Activated CD8-positive, alpha-beta T cell treated with anti-CD3 and anti-CD28 coated beads, Interleukin-2, amount 10 ng/mL, durations not matched to agents 7 days and 5 days (primary cell): ENCODE measurements around the gene SYT6. TPM values are rescaled to one million over a fixed set of nuclear protein-coding genes. Genes with fewer than 3 reads are reported as not detected.
A peak's percentile ranks its signal among the peaks of the same experiment; 100 is the strongest.

Experiments used
- ATAC-seq: fragments of 150-1000 bp; cut with Tn5 transposase; one replicate; pipeline ENCODE4 v1.10.0; 2021; ENCODE audit warnings: moderate library complexity
- CTCF ChIA-PET: fragments of 350-600 bp; sonication (Branson Sonifier 250); formaldehyde crosslinking; loops from one replicate; lab custom pipeline; 2021; ENCODE audit warnings: antibody characterized with exemption; lab: Charles Lee
- POLR2A ChIA-PET: fragments of 350-600 bp; sonication (Branson Sonifier 250); formaldehyde crosslinking; loops from one replicate; lab custom pipeline; 2021; ENCODE audit warnings: antibody characterized with exemption; lab: Charles Lee
- DNase-seq: peaks from one replicate; pipeline ENCODE4 v3.0.0-alpha.2; 2020
- H3K27ac Mint-ChIP-seq: one replicate; pipeline ENCODE4 v1.8.0; 2021; ENCODE audit warnings: mild to moderate bottlenecking, mixed read lengths
- H3K27me3 Mint-ChIP-seq: one replicate; pipeline ENCODE4 v1.8.0; 2021; ENCODE audit warnings: low read depth, mixed read lengths
- H3K36me3 Mint-ChIP-seq: one replicate; pipeline ENCODE4 v1.8.0; 2021; ENCODE audit warnings: low read depth, mixed read lengths
- H3K4me1 Mint-ChIP-seq: one replicate; pipeline ENCODE4 v1.8.0; 2021; ENCODE audit warnings: low read depth, mixed read lengths
- H3K4me3 Mint-ChIP-seq: one replicate; pipeline ENCODE4 v1.8.0; 2021; ENCODE audit warnings: mild to moderate bottlenecking, mixed read lengths
- H3K9me3 Mint-ChIP-seq: one replicate; pipeline ENCODE4 v1.8.0; 2022; ENCODE audit warnings: mixed read lengths; ENCODE audit not compliant: insufficient read depth
- total RNA-seq, 2 experiments: library from RNA; stranded (reverse); gene quantifications; one replicate each; pipeline ENCODE4 v1.2.3, GENCODE V29; 2021

The SYT6 gene
- total RNA-seq, 2 experiments from 2014 or later, result not detected

DNA sequence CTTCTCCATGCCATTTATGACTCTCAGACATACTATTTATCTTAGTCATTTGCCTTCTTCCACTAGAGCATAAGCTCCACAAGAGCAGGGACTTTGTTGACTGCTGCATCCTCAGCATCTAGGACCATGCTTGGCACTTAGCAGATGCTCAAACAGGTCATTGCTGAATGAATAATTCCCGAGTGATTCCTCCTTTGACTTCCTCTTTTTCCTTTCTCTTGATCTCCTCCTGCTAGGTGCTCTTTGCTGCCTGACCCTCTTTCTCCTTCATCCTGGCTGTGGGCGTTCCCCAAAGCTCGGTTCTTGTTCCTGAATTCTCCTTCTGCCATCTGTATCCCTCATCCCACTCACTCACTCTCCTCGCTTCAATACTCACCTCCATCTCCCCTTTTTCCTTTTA lies 23.5 kb downstream of the SYT6 start:
- Mint-ChIP-seq H3K27me3 (peaks cover 7% of the 10 kb centered on the region), H3K9me3 (no peaks in the 10 kb centered on the region), H3K36me3 (no peaks in the 10 kb centered on the region), H3K4me3 (no peak overlapping the region), H3K4me1 (peaks cover 17% of the 10 kb centered on the region), H3K27ac (no peak overlapping the region)
- ChIA-PET CTCF (no interaction called here), POLR2A (no interaction called here)
- DNase-seq (no peak), ATAC-seq (no peak)

DNA sequence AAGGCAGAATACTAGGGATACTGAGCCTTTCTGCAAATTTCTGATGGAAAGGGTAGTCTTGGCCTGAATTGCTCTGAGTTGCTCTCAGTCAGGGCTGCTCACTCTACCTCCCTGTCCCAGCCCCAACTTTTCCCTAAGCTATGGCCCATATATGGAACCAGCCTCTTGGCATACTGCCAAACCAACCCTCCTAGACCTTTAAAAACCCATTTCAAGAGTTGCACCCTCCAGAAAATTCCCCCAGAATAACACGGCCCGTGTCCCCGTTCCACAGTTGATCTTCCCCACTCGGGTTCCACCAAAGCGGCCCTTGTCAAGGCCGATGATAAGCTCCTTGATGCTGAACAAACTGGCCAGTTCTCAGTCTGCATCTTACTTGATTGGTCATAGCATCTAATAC lies 25.4 kb downstream of the SYT6 start:
- Mint-ChIP-seq H3K4me3 (no peak overlapping the region), H3K27ac (no peak overlapping the region), H3K9me3 (no peaks in the 10 kb centered on the region), H3K4me1 (peaks cover 17% of the 10 kb centered on the region), H3K27me3 (peaks cover 7% of the 10 kb centered on the region), H3K36me3 (no peaks in the 10 kb centered on the region)
- no peak for ATAC-seq
- ChIA-PET CTCF (no interaction called here), POLR2A (no interaction called here)
- DNase-seq, result no peak

GRCh38 chr1:114126261-114127095 lies 27.2 kb downstream of the SYT6 start:
- ChIA-PET CTCF (interaction anchor here (0.6 kb wide), 2 partner anchors 8 to 12 kb away, joined by 3 read pairs; no protein-coding TSS in a partner anchor), POLR2A (no interaction called here)
- Mint-ChIP-seq H3K36me3 (no peaks in the 10 kb centered on the region), H3K4me1 (peaks cover 17% of the 10 kb centered on the region), H3K27me3 (peaks cover 5% of the 10 kb centered on the region), H3K4me3 (no peak overlapping the region), H3K9me3 (no peaks in the 10 kb centered on the region), H3K27ac (no peak overlapping the region)
- ATAC-seq (peak; percentile 68), DNase-seq (peak; percentile 25)

DNA sequence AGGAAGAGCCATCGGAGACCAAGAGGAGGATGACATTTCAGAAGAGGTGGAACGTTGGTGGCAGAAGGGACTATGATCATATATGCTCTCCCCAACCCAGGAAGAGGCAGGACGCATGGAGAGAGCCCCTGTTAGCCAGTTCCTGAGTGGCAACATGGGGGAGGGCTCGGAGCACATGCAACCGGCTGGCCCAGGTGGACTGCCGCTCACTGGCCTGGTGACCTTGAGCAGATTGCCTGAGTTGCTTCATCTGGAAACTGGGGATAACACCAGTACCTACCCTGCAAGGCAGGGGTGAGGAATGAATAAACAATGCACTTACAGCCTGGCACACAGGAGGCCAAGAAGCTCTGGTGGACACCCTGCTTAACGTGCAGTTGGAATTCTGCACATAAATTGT lies 29.0 kb downstream of the SYT6 start:
- Mint-ChIP-seq H3K27ac (no peak overlapping the region), H3K36me3 (no peaks in the 10 kb centered on the region), H3K4me3 (no peak overlapping the region), H3K9me3 (no peaks in the 10 kb centered on the region), H3K27me3 (peaks cover 3% of the 10 kb centered on the region), H3K4me1 (peaks cover 17% of the 10 kb centered on the region)
- ChIA-PET POLR2A (no interaction called here), CTCF (no interaction called here)
- ATAC-seq (no peak), DNase-seq (no peak)

- ChIA-PET CTCF (no interaction called here), POLR2A (no interaction called here)
- no peaks in the 10 kb centered on the region for H3K9me3 Mint-ChIP-seq
- ATAC-seq (no peak), DNase-seq (no peak)
- H3K27ac Mint-ChIP-seq, result no peak overlapping the region
- H3K27me3 Mint-ChIP-seq, result no peaks in the 10 kb centered on the region
- peaks cover 12% of the 10 kb centered on the region for H3K4me1 Mint-ChIP-seq
- no peaks in the 10 kb centered on the region for H3K36me3 Mint-ChIP-seq
- H3K4me3 Mint-ChIP-seq, result no peak overlapping the region
Measured at GRCh38 chr1:114122941-114123618, 30.6 kb downstream of the SYT6 start.

GRCh38 chr1:114118351-114118990 lies 35.2 kb downstream of the SYT6 start:
- no peak for ATAC-seq
- no peak for DNase-seq
- Mint-ChIP-seq H3K9me3 (no peaks in the 10 kb centered on the region), H3K4me1 (peaks cover 8% of the 10 kb centered on the region), H3K36me3 (no peaks in the 10 kb centered on the region), H3K27ac (no peak overlapping the region), H3K27me3 (no peaks in the 10 kb centered on the region), H3K4me3 (no peak overlapping the region)
- ChIA-PET CTCF (interaction anchor here (1.1 kb wide), 1 partner anchor 9 kb away, joined by 3 read pairs; no protein-coding TSS in a partner anchor), POLR2A (no interaction called here)

- H3K27ac Mint-ChIP-seq, result no peak overlapping the region
- ATAC-seq (no peak), DNase-seq (no peak)
- ChIA-PET CTCF (interaction anchor here (1.1 kb wide), 1 partner anchor 9 kb away, joined by 3 read pairs; no protein-coding TSS in a partner anchor), POLR2A (no interaction called here)
- H3K9me3 Mint-ChIP-seq, result no peaks in the 10 kb centered on the region
- H3K27me3 Mint-ChIP-seq, result no peaks in the 10 kb centered on the region
- no peaks in the 10 kb centered on the region for H3K36me3 Mint-ChIP-seq
- H3K4me1 Mint-ChIP-seq, result peaks cover 15% of the 10 kb centered on the region
- no peak overlapping the region for H3K4me3 Mint-ChIP-seq
Measured at GRCh38 chr1:114117654-114118053, 36.0 kb downstream of the SYT6 start.

DNA sequence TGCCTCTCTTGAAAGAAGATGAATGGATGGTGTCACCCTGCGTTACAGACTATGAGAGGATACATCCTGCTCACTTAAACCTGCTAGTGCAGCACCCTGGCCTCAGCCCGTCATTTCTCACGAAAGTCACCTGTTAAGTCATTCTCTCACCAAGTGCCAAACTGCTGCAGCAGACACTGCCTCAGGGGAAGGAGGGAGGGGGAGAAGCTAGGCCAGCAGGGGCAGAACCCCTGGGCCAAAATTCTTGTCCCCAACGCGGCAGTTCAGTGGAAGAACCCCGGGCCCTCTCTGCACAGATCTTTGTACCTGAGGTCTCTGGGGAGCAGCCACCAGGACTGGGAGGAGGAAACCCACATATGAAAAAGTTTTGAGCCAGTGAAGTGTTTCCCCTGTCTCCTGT lies 37.6 kb downstream of the SYT6 start:
- CTCF ChIA-PET, result no interaction called here
- DNase-seq (no peak), ATAC-seq (no peak)
- Mint-ChIP-seq H3K27me3 (no peaks in the 10 kb centered on the region), H3K4me1 (peaks cover 21% of the 10 kb centered on the region), H3K36me3 (no peaks in the 10 kb centered on the region), H3K4me3 (no peak overlapping the region), H3K27ac (no peak overlapping the region), H3K9me3 (no peaks in the 10 kb centered on the region)
- POLR2A ChIA-PET, result no interaction called here

DNA sequence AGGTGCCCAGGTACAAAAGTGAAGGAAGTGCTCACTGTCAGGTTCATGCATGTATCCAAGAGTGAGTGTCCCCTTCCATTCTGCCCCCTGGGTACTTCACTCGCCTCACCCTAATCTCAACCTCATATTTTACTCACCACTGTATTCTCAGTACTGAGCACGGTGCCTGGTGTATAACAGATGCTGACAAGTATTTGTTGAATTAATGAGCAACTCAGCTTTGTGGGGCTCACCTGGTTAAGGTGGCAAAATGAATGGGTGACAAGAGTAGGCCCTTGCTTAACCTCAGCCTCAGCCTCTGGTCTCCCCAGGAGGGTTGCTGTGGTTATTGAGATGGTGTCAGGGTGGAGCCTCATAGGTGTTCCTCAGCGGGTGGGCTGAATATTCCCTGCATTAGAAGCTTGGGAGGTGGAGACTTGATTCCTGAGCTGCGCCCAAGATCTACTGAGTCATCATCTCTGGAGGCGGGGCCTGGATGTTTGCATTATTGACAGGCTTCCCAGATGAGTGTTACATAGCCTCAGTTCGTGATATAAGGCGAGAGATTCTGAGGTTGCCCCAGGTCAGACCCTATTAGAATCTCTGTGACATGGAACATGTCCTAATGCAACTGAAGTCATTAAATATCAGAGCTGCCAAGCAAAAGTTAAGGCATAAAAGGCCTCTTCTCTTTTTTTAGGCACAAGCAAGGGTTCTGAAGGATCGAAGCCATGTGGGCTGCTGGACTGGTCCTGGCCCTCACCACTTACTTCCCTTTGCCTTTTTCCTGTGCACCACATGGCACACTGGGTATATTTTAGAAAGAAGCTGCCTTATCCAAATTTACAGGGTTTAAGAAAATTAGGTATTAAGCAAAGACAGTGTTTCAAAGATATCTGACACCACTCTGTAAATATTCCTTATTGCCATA lies 39.2 kb downstream of the SYT6 start:
- peaks cover 21% of the 10 kb centered on the region for H3K4me1 Mint-ChIP-seq
- POLR2A ChIA-PET, result no interaction called here
- no peak overlapping the region for H3K4me3 Mint-ChIP-seq
- peak overlapping the region; percentile 73 for H3K27ac Mint-ChIP-seq
- CTCF ChIA-PET, result no interaction called here
- ATAC-seq (no peak), DNase-seq (no peak)
- H3K36me3 Mint-ChIP-seq, result no peaks in the 10 kb centered on the region
- no peaks in the 10 kb centered on the region for H3K27me3 Mint-ChIP-seq
- H3K9me3 Mint-ChIP-seq, result no peaks in the 10 kb centered on the region

- CTCF ChIA-PET, result no interaction called here
- Mint-ChIP-seq H3K36me3 (no peaks in the 10 kb centered on the region), H3K4me1 (peaks cover 22% of the 10 kb centered on the region)
Measured at GRCh38 chr1:114113411-114114184, 40.1 kb downstream of the SYT6 start.

GRCh38 chr1:114112775-114113174 lies 40.9 kb downstream of the SYT6 start:
- DNase-seq (no peak), ATAC-seq (no peak)
- H3K27ac Mint-ChIP-seq, result peak overlapping the region; percentile 73
- POLR2A ChIA-PET, result no interaction called here
- H3K4me3 Mint-ChIP-seq, result no peak overlapping the region
- H3K36me3 Mint-ChIP-seq, result no peaks in the 10 kb centered on the region
- H3K9me3 Mint-ChIP-seq, result no peaks in the 10 kb centered on the region
- CTCF ChIA-PET, result no interaction called here
- peaks cover 26% of the 10 kb centered on the region for H3K4me1 Mint-ChIP-seq
- H3K27me3 Mint-ChIP-seq, result no peaks in the 10 kb centered on the region

More at GRCh38 chr1:114113411-114114184, 40.1 kb downstream of the SYT6 start:
- H3K9me3 Mint-ChIP-seq, result no peaks in the 10 kb centered on the region
- ATAC-seq, result no peak
- POLR2A ChIA-PET, result no interaction called here
- no peaks in the 10 kb centered on the region for H3K27me3 Mint-ChIP-seq
- H3K27ac Mint-ChIP-seq, result peak overlapping the region; percentile 73
- no peak overlapping the region for H3K4me3 Mint-ChIP-seq
- DNase-seq, result no peak
